Ishikawa (cell line): Measurements from ENCODE around the gene PA2G4.

Source experiments
- CEBPB ChIP-seq: IDR thresholded peaks from 2 replicates; pipeline ENCODE4 v1.6.1; 2012
- FOXM1 ChIP-seq: IDR thresholded peaks from 2 replicates; pipeline ENCODE4 v1.6.1; 2012; ENCODE audit warnings: low read depth, borderline replicate concordance
- MAX ChIP-seq: IDR thresholded peaks from 2 replicates; pipeline ENCODE4 v1.6.1; 2012
- RAD21 ChIP-seq: IDR thresholded peaks from 2 replicates; pipeline ENCODE4 v1.6.1; 2012; ENCODE audit warnings: low read depth
- TCF12 ChIP-seq: IDR thresholded peaks from 2 replicates; pipeline ENCODE4 v1.6.1; 2012; ENCODE audit warnings: low read depth
- TEAD4 ChIP-seq: IDR thresholded peaks from 2 replicates; pipeline ENCODE4 v1.6.1; 2012
- YY1 ChIP-seq: IDR thresholded peaks from 2 replicates; pipeline ENCODE4 v1.6.1; 2012; ENCODE audit warnings: low read depth

- TF ChIP-seq TCF12: no peak
- TF ChIP-seq TEAD4: no peak
- TF ChIP-seq YY1: no peak
- TF ChIP-seq MAX: no peak
- no peak for TF ChIP-seq CEBPB
- no peak for TF ChIP-seq RAD21
- TF ChIP-seq FOXM1: no peak
Measured at GRCh38 chr12:56062996-56063395, 41.4 kb upstream of the PA2G4 start.
